ENCODE data around the gene TGFB2. TPM values are rescaled to one million over a fixed set of nuclear protein-coding genes. Genes with fewer than 3 reads are reported as not detected.

TGFB2 gene
- total RNA-seq, 4 donors from 2014 or later = 5.3 to 12.6 (median 6.1) TPM

DNA sequence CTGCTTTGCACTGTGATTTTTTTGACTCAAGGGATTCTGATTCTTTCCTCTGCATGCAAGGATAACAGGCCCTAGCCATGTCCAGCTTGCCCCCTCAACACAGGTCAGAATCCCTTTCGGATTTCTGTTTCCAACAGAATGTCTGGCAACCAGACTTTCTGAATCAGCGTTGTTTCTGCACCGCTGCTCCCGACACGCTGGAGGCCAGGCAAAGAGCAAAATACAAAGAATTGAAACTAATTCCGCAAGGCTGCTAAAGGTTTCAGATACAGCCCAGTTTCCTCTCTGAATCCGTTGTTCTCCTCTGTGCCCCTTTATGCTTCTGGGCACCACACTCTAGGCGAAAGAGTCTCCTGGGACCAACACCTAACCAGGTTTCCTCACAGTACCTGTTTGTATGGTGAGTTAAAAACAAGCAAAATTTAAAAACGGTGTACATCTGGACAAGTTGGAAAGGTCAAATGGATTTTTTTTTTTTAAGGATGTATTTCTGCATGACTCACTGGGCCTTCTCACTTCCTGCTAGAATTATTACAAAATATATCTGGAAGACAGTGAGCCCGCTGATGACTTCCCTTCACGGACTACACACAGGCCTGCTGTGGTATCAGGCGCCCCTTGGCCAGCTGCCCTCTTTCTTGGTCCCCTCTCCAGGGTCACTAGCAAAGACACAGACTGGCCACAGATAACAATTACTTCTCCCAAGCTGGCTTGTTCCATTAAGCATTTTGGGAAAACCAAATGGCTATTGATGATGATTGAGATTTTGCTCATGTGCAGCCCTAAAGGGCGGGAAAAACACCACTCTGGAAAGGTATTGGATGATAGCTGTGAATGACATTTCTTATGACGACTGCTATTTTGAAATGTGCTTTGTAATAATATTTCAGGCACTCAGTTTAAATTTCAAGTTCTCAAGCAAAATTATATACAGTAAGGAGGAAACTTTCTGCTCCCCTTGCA is 118.3 kb downstream of the TGFB2 start:
- Histone ChIP-seq H3K27ac (replicated peaks in 1 of 4) (peak overlapping the region; percentile 61 to 79 (median 74)), H3K4me3 (peak overlapping the region; percentile 2 to 24 (median 7)), H3K4me1 (peaks cover 43 to 58% (median 53%) of the 10 kb centered on the region in 4 donors), H3K27me3 (no peaks in the 10 kb centered on the region), H3K36me3 (no peaks in the 10 kb centered on the region), H3K9me3 (no peaks in the 10 kb centered on the region)
- no peak for DNase-seq (ENCODE audit: extremely low spot score)
- WGBS = 50% methylated on average over 14 of the region's 14 CpGs
- no peak for TF ChIP-seq CTCF (IDR thresholded peaks at IDR 0.05)
- TF ChIP-seq POLR2AphosphoS5 (IDR thresholded peaks at IDR 0.05) = peak in 1 of 2 donors; percentile 30
- intact Hi-C loops (cut with DNase I) = no loop called here

DNA sequence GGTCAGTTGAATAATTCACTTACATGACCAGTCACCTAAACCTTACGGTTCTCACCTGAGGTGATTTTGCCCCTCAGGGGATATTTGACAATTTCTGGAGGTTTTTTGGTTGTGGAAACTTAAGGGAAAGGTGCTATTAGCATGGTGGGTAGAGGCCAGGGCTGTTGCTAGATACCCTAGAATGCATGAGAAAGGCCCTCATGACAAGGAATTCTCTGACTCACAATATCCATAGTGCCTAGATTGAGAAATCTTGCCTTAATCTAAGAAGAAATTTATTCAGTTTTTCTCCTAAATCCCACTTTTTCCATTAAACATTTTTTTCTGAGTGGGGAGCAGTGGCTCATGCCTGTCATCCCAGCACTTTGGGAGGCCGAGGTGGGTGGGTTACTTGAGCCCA is 119.7 kb downstream of the TGFB2 start:
- H3K27ac ChIP-seq (replicated peaks in 1 of 4) = peak overlapping the region in 1 of 4 donors; percentile 4
- no peaks in the 10 kb centered on the region for H3K9me3 ChIP-seq
- peaks cover 34 to 48% (median 44%) of the 10 kb centered on the region in 4 donors for H3K4me1 ChIP-seq
- no peak overlapping the region for H3K4me3 ChIP-seq
- no peaks in the 10 kb centered on the region for H3K36me3 ChIP-seq
- WGBS = 98% methylated on average over 2 of the region's 2 CpGs
- TF ChIP-seq POLR2AphosphoS5 (IDR thresholded peaks at IDR 0.05) (no peak), EP300 (IDR thresholded peaks at IDR 0.05) (no peak), CTCF (IDR thresholded peaks at IDR 0.05) (no peak)
- no peaks in the 10 kb centered on the region for H3K27me3 ChIP-seq
- intact Hi-C loops (cut with DNase I) = no loop called here
- no peak for DNase-seq (ENCODE audit: extremely low spot score)

DNA sequence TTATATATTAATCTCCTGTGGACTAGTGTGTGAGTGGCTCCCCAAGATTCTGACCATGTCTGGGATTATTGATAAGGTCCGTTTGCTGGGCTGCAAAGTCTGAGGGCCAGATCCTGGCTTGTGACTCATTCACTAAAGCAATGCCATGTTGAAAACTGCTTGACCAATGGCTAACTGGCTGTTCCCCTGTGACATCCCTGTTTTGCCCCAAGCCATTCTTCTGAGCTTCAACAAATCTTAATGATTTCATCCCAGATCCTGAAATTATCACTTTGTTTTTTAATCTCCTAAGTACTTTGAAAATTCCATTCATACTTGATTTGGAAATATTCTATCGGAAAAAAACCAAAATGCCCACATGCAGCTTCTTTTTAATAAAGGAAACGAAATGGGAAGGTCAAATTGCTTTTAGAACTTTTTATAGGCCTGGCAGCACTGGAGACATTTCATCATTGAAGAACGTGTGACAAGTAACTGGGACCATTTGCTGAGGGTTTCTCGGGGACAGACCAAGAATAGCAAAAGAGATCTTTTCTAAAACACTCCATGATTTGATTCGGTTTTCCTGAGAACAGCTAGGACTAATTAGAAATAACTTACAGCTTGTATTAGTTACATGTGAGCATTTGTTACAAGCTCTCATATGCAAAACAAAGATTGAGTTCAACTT is 121.3 kb downstream of the TGFB2 start:
- intact Hi-C loops (cut with DNase I) = no loop called here
- H3K9me3 ChIP-seq = no peaks in the 10 kb centered on the region
- DNase-seq (ENCODE audit: extremely low spot score) = no peak
- 76% methylated on average over 6 of the region's 6 CpGs for WGBS
- no peaks in the 10 kb centered on the region for H3K36me3 ChIP-seq
- no peaks in the 10 kb centered on the region for H3K27me3 ChIP-seq
- peaks cover 19 to 34% (median 30%) of the 10 kb centered on the region in 4 donors for H3K4me1 ChIP-seq
- no peak overlapping the region for H3K4me3 ChIP-seq
- TF ChIP-seq CTCF (IDR thresholded peaks at IDR 0.05) (no peak), EP300 (IDR thresholded peaks at IDR 0.05) (no peak), POLR2A (IDR thresholded peaks at IDR 0.05; ENCODE audit: low read depth) (no peak), POLR2AphosphoS5 (IDR thresholded peaks at IDR 0.05) (no peak)
- no peak overlapping the region for H3K27ac ChIP-seq (replicated peaks in 1 of 4)

- Histone ChIP-seq H3K27ac (replicated peaks in 1 of 4) (no peak overlapping the region), H3K36me3 (no peaks in the 10 kb centered on the region), H3K9me3 (no peaks in the 10 kb centered on the region), H3K4me1 (peaks cover 11 to 30% (median 21%) of the 10 kb centered on the region in 4 donors), H3K4me3 (no peak overlapping the region), H3K27me3 (no peaks in the 10 kb centered on the region)
- no peak for DNase-seq (ENCODE audit: extremely low spot score)
- 77% methylated on average over 8 of the region's 8 CpGs for WGBS
- TF ChIP-seq POLR2AphosphoS5 (IDR thresholded peaks at IDR 0.05) = no peak
- no peak for TF ChIP-seq POLR2A (IDR thresholded peaks at IDR 0.05; ENCODE audit: low read depth)
- no peak for TF ChIP-seq CTCF (IDR thresholded peaks at IDR 0.05)
- no peak for TF ChIP-seq EP300 (IDR thresholded peaks at IDR 0.05)
- intact Hi-C loops (cut with DNase I) = no loop called here
Measured at GRCh38 chr1:218467101-218468072, 122.3 kb downstream of the TGFB2 start.
